Measurements from ENCODE around the gene SORCS2.

SORCS2 gene

GRCh38 chr4:7328913-7329638, 136.7 kb downstream of the SORCS2 start:
- TF ChIP-seq CREB1 (IDR thresholded peaks at IDR 0.05; ENCODE audit: low read depth) (no peak), FOXM1 (IDR thresholded peaks at IDR 0.05; ENCODE audit: borderline replicate concordance, low read depth) (0 out of 2 replicates have a peak, but pooled peaks have one; percentile 16), TEAD4 (IDR thresholded peaks at IDR 0.05) (peak; percentile 75), EGR1 (IDR thresholded peaks at IDR 0.05) (no peak), REST (IDR thresholded peaks at IDR 0.05; ENCODE audit: low read depth) (no peak), CEBPB (IDR thresholded peaks at IDR 0.05) (peak; percentile 24; the same call in 1 of the 2 replicates), MAX (IDR thresholded peaks at IDR 0.05) (peak; percentile 92), YY1 (IDR thresholded peaks at IDR 0.05; ENCODE audit: low read depth) (no peak), TCF12 (IDR thresholded peaks at IDR 0.05; ENCODE audit: low read depth) (peak; percentile 92), EP300 (IDR thresholded peaks at IDR 0.05; ENCODE audit: borderline replicate concordance) (peak; percentile 86), NFIC (IDR thresholded peaks at IDR 0.05) (peak; percentile 93), TAF1 (IDR thresholded peaks at IDR 0.05; ENCODE audit: low read depth) (no peak), USF1 (IDR thresholded peaks at IDR 0.05) (no peak), ZBTB7A (IDR thresholded peaks at IDR 0.05; ENCODE audit: low read depth) (no peak), RAD21 (IDR thresholded peaks at IDR 0.05; ENCODE audit: low read depth) (0 out of 2 replicates have a peak, but pooled peaks have one; percentile 7)

- TF ChIP-seq NFIC (IDR thresholded peaks at IDR 0.05) (no peak), USF1 (IDR thresholded peaks at IDR 0.05) (no peak), REST (IDR thresholded peaks at IDR 0.05; ENCODE audit: low read depth) (no peak), FOXM1 (IDR thresholded peaks at IDR 0.05; ENCODE audit: borderline replicate concordance, low read depth) (no peak), EGR1 (IDR thresholded peaks at IDR 0.05) (no peak), CEBPB (IDR thresholded peaks at IDR 0.05) (no peak), TAF1 (IDR thresholded peaks at IDR 0.05; ENCODE audit: low read depth) (no peak), YY1 (IDR thresholded peaks at IDR 0.05; ENCODE audit: low read depth) (no peak), ZBTB7A (IDR thresholded peaks at IDR 0.05; ENCODE audit: low read depth) (no peak), TEAD4 (IDR thresholded peaks at IDR 0.05) (no peak), CREB1 (IDR thresholded peaks at IDR 0.05; ENCODE audit: low read depth) (no peak), TCF12 (IDR thresholded peaks at IDR 0.05; ENCODE audit: low read depth) (no peak), MAX (IDR thresholded peaks at IDR 0.05) (no peak), EP300 (IDR thresholded peaks at IDR 0.05; ENCODE audit: borderline replicate concordance) (no peak), RAD21 (IDR thresholded peaks at IDR 0.05; ENCODE audit: low read depth) (no peak)
Measured at GRCh38 chr4:7330031-7330596, 137.8 kb downstream of the SORCS2 start.

GRCh38 chr4:7330811-7331681, 138.7 kb downstream of the SORCS2 start:
- no peak for TF ChIP-seq CREB1 (IDR thresholded peaks at IDR 0.05; ENCODE audit: low read depth)
- no peak for TF ChIP-seq ZBTB7A (IDR thresholded peaks at IDR 0.05; ENCODE audit: low read depth)
- no peak for TF ChIP-seq TEAD4 (IDR thresholded peaks at IDR 0.05)
- no peak for TF ChIP-seq NFIC (IDR thresholded peaks at IDR 0.05)
- peak; percentile 23; the same call in 1 of the 2 replicates for TF ChIP-seq REST (IDR thresholded peaks at IDR 0.05; ENCODE audit: low read depth)
- TF ChIP-seq RAD21 (IDR thresholded peaks at IDR 0.05; ENCODE audit: low read depth), result no peak

Data from Ishikawa (cell line).